DMS53 treated with DMSO at 0.1 percent for 48 hours (cell line): ENCODE measurements around the gene GRIK3.

Experiments used
- DNase-seq: peaks from one replicate; lab custom pipeline; 2025; ENCODE audit not compliant: unreplicated experiment; lab: John Stamatoyannopoulos, UW

GRIK3 gene

GRCh38 chr1:37047542-37047941 is 13.2 kb upstream of the GRIK3 start:
- no peak for DNase-seq

DNA sequence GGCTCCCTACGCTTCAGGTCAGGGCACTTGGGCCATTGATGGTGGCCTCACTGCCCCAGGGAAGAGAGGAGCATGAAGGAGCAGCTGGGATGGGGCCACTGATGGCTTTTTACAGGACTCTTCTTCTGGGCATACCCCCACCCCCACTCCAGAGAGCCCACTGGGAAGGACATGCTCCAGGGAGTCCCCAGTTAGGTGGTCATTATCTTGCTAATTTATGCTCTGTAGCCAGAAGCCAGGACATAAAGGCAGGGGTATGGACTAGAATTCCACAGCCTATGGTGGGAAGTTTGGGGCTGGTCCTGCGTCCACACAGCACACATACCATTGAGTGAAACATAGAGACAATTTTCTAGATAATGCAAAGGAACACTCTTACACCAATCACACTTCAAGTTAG is 8.8 kb upstream of the GRIK3 start:
- no peak for DNase-seq

DNA sequence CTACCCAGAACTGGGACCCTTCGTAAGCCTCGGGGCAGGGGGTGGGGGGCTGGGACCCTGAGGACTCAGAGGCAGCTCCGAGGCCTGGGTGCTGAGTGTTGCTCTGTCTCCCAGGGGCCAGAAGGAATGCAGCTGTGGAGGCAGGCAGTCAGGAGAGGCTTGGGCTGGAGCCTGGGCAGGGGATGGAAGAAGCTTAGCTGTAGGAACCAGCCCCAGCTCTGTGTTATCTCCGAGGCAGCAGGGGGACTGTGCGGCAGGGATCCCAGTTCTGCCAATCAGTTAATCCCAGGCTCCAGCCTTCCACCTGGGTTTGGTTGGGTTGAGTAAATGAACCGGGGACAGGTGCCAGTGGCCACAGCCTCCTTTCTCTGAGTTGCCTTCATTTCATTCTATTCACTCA is 8.2 kb upstream of the GRIK3 start:
- no peak for DNase-seq

DNA sequence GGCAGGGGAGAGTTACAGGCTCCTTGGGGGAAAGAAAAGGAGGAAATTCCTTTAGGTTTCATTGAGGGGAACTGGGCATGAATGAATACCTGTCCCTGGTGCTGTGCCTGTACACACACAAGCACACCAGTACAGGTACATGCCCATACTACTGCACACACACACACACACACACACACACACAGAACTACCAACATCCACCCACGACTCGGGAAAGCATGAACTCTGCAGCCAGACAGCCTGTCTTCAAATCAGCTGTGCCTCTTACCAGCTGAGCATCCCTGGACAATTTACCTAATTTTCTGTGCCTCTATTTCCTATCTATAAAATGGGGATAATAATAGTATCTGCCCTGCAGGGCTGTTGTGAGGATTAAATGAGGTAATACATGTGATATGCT is 7.2 kb upstream of the GRIK3 start:
- DNase-seq = no peak

DNA sequence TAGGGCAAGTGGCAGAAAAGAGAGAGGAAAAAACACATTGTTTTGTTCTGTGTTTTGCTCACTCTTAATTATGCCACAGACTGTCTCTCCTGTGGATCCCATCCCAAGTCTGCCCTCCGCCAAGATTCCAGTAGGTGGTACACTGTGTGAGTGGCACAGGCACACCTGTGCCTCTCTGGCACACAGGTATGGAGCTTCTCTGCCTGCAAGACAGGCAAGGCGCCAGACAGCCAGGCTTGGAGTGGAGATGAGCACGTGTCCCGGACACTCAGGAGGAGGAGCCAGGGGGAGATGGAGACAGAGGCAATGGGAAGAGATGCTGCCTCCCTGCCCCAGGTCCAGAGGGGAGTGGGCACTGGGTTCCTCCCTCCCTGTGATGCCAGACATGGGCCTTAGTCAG is 6.5 kb upstream of the GRIK3 start:
- DNase-seq = no peak

DNA sequence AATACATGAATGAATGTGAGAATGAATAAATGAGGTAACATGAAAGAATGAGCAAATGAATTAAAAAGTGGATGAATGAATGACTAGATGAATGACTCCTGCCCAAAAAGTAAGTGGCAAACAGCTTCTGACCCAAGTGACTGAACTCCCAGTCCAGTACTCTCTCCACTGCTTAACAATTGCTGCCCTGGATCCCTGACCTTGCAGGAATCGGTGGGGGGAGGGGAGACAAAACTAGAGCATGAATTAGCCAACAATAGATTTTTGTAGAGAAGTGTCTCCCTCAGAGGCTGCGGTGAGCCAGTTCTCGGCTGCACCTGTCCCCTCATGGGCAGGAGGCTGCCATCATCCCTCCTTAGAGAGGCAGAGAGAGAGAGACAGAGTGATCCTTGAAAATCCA is 5.9 kb upstream of the GRIK3 start:
- no peak for DNase-seq

- DNase-seq = no peak
Measured at GRCh38 chr1:37038227-37039093, 4.1 kb upstream of the GRIK3 start.

GRCh38 chr1:37037690-37038089 is 3.4 kb upstream of the GRIK3 start:
- no peak for DNase-seq

DNA sequence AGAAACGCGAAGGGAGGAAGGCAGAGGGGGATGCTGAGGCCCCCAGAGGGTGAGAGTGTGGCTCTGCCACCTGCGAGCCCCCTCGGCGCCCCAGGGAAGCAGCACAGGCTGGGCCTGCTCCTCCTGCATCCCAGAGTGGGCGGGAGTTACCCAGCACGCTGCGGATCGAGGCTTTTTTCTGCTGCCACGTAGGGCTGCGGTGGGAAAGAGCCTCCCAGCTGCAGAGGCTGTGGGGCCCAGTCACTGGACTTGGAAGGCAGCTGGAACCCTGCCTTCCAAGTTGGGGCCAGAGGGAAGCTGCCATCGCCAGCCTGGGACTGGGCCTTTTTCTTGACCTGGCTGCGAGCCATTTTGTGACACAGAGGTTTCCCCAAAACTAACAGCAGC is 2.3 kb upstream of the GRIK3 start:
- DNase-seq = no peak

GRCh38 chr1:37035796-37036666 is 1.7 kb upstream of the GRIK3 start:
- DNase-seq = no peak

- DNase-seq = no peak
Measured at GRCh38 chr1:37035014-37035691, 838 bp upstream of the GRIK3 start.

GRCh38 chr1:37033355-37034101 is 787 bp downstream of the GRIK3 start:
- no peak for DNase-seq

DNA sequence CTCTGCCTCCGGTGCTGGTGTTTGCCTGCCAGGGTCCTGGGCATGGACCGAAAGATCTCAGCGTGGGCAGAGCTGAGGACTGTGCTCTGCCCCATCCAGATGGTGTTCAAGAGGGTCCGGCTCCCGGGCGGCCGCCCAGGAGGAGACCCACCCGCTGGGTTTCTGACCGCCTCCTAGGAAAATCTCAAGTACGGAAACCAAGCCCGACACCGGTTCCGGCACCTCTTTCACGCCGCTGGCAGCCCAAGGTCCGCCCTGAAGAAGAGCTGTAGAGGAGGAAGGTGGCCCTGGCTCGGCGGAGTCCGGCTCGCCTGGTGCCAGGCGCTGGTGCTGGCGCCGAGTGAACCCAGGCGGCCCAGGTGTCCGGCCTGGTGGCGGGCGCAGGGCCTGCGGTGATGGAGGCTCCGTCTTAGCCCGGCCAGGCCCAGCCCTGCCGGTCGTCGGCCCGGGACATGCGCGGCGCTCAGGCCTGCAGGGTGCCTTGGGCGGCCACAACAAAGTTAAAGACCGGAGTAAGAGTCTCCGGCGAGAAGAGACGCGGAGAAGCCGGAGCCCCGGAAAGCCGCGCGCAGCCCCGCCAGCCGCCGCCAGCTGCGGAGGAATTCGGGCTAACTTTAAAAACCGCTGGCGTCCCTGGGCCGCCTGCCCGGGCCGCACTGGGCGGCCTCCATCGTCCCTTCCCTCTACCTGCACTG is 1.5 kb downstream of the GRIK3 start:
- DNase-seq = no peak

- DNase-seq = no peak
Measured at GRCh38 chr1:37031871-37032270, 2.4 kb downstream of the GRIK3 start.

GRCh38 chr1:37031429-37031828 is 2.9 kb downstream of the GRIK3 start:
- DNase-seq = no peak

- DNase-seq = no peak
Measured at GRCh38 chr1:37028981-37029617, 5.2 kb downstream of the GRIK3 start.

GRCh38 chr1:37021502-37021901 is 12.8 kb downstream of the GRIK3 start:
- DNase-seq = no peak

DNA sequence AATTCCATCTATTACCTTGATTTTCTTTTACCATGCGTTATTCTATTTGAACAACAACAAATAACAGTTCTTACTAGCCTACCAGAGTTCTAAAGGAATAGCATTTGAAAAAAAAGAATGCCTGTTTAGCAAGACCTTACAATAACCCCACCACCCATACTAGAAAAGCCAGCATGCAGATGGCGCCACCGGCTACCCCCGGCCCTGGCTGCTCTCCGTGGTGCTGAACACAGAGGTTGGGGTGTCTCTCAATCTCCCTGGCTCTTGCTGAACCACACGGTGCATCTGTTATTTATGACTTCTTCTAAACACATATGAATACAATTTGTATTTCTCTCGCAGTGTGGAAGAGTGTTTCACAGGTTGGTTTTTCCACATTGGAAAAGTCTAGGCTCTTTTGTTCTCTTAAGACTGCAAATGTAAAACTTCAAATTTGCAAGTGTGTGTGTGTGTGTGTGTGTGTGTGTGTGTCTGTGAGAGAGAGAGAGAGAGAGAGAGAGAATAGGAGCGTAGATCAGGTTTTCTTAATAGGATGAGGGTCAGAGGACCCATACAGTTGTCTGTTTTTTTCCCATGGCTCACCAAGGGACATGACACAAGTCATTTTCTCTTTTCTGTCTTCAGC is 13.6 kb downstream of the GRIK3 start:
- no peak for DNase-seq

DNA sequence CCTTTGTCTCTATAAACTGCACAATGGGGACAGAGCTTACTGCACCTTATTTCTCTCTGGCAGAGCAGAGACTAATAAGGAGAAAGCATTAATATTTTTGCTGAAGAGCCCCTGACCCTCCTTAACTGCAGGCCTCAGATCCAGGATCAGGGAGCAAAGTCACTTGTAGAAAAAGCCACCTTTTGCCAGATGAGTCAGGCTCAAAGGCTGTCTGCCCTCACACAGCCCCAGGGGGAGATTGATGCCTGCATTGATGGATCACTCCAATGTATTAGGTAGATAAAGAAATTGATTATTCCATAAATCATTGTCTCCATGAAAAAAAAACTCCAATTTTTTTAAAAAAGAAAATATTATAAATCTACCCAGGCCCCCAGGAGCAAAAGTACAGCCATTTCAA is 15.8 kb downstream of the GRIK3 start:
- no peak for DNase-seq
